Measurements from ENCODE around the gene TOP1.

TOP1 gene

DNA sequence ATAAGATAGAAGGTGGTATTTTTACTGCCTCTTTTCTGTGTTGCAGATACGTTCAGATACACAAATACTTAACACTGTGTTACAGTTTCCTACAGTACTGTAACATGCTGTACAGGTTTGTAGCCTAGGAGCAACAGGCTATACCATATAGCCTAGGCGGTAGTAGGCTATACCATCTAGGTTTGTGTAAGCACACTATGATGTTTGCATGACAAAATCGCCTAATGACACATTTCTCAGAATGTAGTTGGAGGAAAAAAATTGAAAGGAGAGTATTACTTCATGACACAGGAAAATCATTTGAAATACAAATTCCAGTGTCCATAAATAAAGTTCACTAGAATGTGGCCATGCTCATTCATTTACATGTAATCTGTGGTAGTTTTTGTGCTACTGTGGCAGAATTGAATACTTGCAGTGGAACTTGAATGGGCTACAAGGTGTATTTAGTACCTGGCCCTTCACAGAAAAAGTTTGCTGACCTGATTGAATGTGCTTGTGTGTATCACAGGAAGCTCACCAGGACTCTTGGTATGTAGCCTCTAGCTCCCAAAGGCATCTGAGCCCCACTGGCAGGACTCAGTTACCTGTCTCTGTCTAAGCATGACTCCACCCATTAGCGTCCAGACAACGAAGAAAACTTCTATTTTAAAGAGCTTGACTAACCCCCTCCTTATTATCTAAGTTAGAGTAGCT lies 18.8 kb downstream of the TOP1 start:
- DNase-seq, result no peak
- H3K9me3 ChIP-seq (ENCODE audit: insufficient read depth, low read depth, low read length), result no peaks in the 10 kb centered on the region
- no peak overlapping the region for H3K27ac ChIP-seq (ENCODE audit: low read depth, low read length)
- H3K36me3 ChIP-seq (ENCODE audit: control insufficient read depth in 1 of 2, insufficient read depth in 2 of 2, low read length in 2 of 2), result peaks cover 0 to 4% of the 10 kb centered on the region in 2 experiments
- H2BK5ac ChIP-seq (ENCODE audit: low read depth, low read length, poor library complexity), result no peak overlapping the region
- H2BK120ac ChIP-seq (ENCODE audit: insufficient read depth, low read length, poor library complexity), result no peak overlapping the region
- H4K8ac ChIP-seq (ENCODE audit: low read depth, low read length), result no peak overlapping the region
- H3K18ac ChIP-seq (ENCODE audit: low read length), result no peak overlapping the region
- no peak overlapping the region for H3K14ac ChIP-seq (ENCODE audit: low read length)
- no peak overlapping the region for H3K23ac ChIP-seq (ENCODE audit: low read length)
- H3K4me3 ChIP-seq (ENCODE audit: low read depth, low read length), result no peak overlapping the region
- H2BK12ac ChIP-seq (ENCODE audit: low read length), result no peak overlapping the region
- H4K12ac ChIP-seq (ENCODE audit: low read depth, low read length), result no peak overlapping the region
- H3K79me1 ChIP-seq (ENCODE audit: low read length), result no peaks in the 10 kb centered on the region
- H2AK5ac ChIP-seq (ENCODE audit: low read length), result no peak overlapping the region
- H3K27me3 ChIP-seq (ENCODE audit: insufficient read depth, low read length), result no peaks in the 10 kb centered on the region
- no CpG with 5 or more reads among the region's 5 CpGs for WGBS (ENCODE audit: extremely low coverage, insufficient coverage, insufficient read length)
- peaks cover 11% of the 10 kb centered on the region for H3K79me2 ChIP-seq (ENCODE audit: control insufficient read depth, insufficient read depth, low read length, poor library complexity)
- H3K9ac ChIP-seq (ENCODE audit: low read length), result no peak overlapping the region
- no peak overlapping the region for H2AFZ ChIP-seq (ENCODE audit: insufficient read depth, low read length, poor library complexity)
- H3K4ac ChIP-seq (ENCODE audit: low read depth, low read length), result no peak overlapping the region
- H3K4me1 ChIP-seq (ENCODE audit: control insufficient read depth in 1 of 2, insufficient read depth in 2 of 2, low read length in 2 of 2), result peaks cover 8 to 10% of the 10 kb centered on the region in 2 experiments
- no peak overlapping the region for H4K91ac ChIP-seq (ENCODE audit: low read depth, low read length)
- no peak overlapping the region for H3K4me2 ChIP-seq (ENCODE audit: low read length)

DNA sequence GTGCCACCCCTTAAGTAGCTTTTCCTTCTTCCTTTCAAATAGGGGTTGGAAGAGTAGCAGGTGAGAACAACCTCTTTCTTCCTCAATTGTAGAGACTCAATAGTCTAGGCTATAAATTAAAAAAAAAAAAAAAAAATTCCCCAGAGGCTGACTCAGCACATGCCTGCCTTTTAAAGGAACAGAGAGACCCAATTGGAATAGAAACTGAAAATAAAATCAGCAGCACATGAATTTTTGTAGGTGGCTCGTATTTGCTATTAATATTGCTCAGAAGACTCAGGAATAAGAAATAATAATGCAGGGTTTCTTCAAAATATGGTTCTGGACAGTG lies 19.3 kb downstream of the TOP1 start:
- no peaks in the 10 kb centered on the region for H3K27me3 ChIP-seq (ENCODE audit: insufficient read depth, low read length)
- no peak overlapping the region for H3K14ac ChIP-seq (ENCODE audit: low read length)
- no peak overlapping the region for H3K4me2 ChIP-seq (ENCODE audit: low read length)
- no peak overlapping the region for H2BK5ac ChIP-seq (ENCODE audit: low read depth, low read length, poor library complexity)
- no peak overlapping the region for H3K9ac ChIP-seq (ENCODE audit: low read length)
- no peak overlapping the region for H4K8ac ChIP-seq (ENCODE audit: low read depth, low read length)
- H3K9me3 ChIP-seq (ENCODE audit: insufficient read depth, low read depth, low read length), result no peaks in the 10 kb centered on the region
- H2BK120ac ChIP-seq (ENCODE audit: insufficient read depth, low read length, poor library complexity), result no peak overlapping the region
- H2AFZ ChIP-seq (ENCODE audit: insufficient read depth, low read length, poor library complexity), result no peak overlapping the region
- no CpG with 5 or more reads among the region's 1 CpG for WGBS (ENCODE audit: extremely low coverage, insufficient coverage, insufficient read length)
- H3K4me3 ChIP-seq (ENCODE audit: low read depth, low read length), result no peak overlapping the region
- H3K79me1 ChIP-seq (ENCODE audit: low read length), result no peaks in the 10 kb centered on the region
- no peak overlapping the region for H2AK5ac ChIP-seq (ENCODE audit: low read length)
- H3K18ac ChIP-seq (ENCODE audit: low read length), result no peak overlapping the region
- H3K79me2 ChIP-seq (ENCODE audit: control insufficient read depth, insufficient read depth, low read length, poor library complexity), result peaks cover 11% of the 10 kb centered on the region
- no peak overlapping the region for H2BK12ac ChIP-seq (ENCODE audit: low read length)
- no peak overlapping the region for H3K4ac ChIP-seq (ENCODE audit: low read depth, low read length)
- H3K27ac ChIP-seq (ENCODE audit: low read depth, low read length), result no peak overlapping the region
- no peak overlapping the region for H4K91ac ChIP-seq (ENCODE audit: low read depth, low read length)
- no peak overlapping the region for H4K12ac ChIP-seq (ENCODE audit: low read depth, low read length)
- peaks cover 8 to 10% of the 10 kb centered on the region in 2 experiments for H3K4me1 ChIP-seq (ENCODE audit: control insufficient read depth in 1 of 2, insufficient read depth in 2 of 2, low read length in 2 of 2)
- DNase-seq, result peak in 1 of 2 donors; percentile 32
- H3K23ac ChIP-seq (ENCODE audit: low read length), result no peak overlapping the region
- peaks cover 0 to 4% of the 10 kb centered on the region in 2 experiments for H3K36me3 ChIP-seq (ENCODE audit: control insufficient read depth in 1 of 2, insufficient read depth in 2 of 2, low read length in 2 of 2)

DNA sequence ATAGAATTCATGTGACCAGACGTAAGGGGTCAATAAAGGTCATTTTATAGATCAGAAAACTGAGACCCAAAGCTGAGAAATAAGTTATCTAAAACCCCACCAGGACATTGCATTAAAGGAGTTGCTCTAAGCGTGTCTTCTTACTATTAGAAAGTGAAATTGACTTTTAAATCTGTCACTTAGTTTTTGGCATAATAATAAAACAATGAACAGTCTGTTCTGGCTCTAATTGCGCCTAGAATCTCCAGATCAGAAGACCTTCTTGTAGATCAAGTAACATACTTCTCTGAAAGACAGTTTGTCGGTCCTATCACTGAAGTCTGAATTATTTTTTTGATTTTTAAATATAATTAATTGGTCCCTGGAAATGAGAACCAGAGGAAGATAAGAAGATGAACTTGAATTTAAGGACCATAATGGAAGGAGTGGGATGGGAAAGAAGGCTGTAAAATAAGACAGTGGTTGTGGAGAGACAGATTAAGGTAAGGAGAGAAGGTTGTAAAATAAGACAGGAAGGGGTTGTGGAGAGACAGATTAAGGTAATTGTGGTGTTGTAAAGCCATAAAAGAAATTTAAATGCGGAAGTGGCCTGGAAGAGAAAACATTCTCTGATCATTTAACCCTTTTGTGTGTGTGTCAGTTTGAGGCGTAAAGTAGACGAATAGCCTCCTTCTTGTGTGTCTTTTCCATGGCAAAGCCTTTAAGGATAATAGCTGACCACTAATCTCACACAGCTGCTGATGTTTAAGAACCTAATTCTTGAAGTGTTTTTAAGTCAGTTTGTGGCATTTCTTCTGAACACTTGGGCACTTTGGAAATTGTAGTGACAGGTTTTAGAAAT lies 20.1 kb downstream of the TOP1 start:
- peaks cover 10 to 11% of the 10 kb centered on the region in 2 experiments for H3K4me1 ChIP-seq (ENCODE audit: control insufficient read depth in 1 of 2, insufficient read depth in 2 of 2, low read length in 2 of 2)
- peaks cover 0 to 2% of the 10 kb centered on the region in 2 experiments for H3K36me3 ChIP-seq (ENCODE audit: control insufficient read depth in 1 of 2, insufficient read depth in 2 of 2, low read length in 2 of 2)
- no peak for DNase-seq
- H3K23ac ChIP-seq (ENCODE audit: low read length), result no peak overlapping the region
- no peak overlapping the region for H3K18ac ChIP-seq (ENCODE audit: low read length)
- no peaks in the 10 kb centered on the region for H3K27me3 ChIP-seq (ENCODE audit: insufficient read depth, low read length)
- peaks cover 8% of the 10 kb centered on the region for H3K79me2 ChIP-seq (ENCODE audit: control insufficient read depth, insufficient read depth, low read length, poor library complexity)
- H3K9ac ChIP-seq (ENCODE audit: low read length), result no peak overlapping the region
- H2AK5ac ChIP-seq (ENCODE audit: low read length), result no peak overlapping the region
- H4K12ac ChIP-seq (ENCODE audit: low read depth, low read length), result no peak overlapping the region
- H2BK5ac ChIP-seq (ENCODE audit: low read depth, low read length, poor library complexity), result no peak overlapping the region
- no peak overlapping the region for H2AFZ ChIP-seq (ENCODE audit: insufficient read depth, low read length, poor library complexity)
- H3K9me3 ChIP-seq (ENCODE audit: insufficient read depth, low read depth, low read length), result no peaks in the 10 kb centered on the region
- no peak overlapping the region for H3K4ac ChIP-seq (ENCODE audit: low read depth, low read length)
- H3K4me3 ChIP-seq (ENCODE audit: low read depth, low read length), result no peak overlapping the region
- WGBS (ENCODE audit: extremely low coverage, insufficient coverage, insufficient read length), result no CpG with 5 or more reads among the region's 7 CpGs
- no peak overlapping the region for H3K27ac ChIP-seq (ENCODE audit: low read depth, low read length)
- H2BK120ac ChIP-seq (ENCODE audit: insufficient read depth, low read length, poor library complexity), result no peak overlapping the region
- no peaks in the 10 kb centered on the region for H3K79me1 ChIP-seq (ENCODE audit: low read length)
- H3K14ac ChIP-seq (ENCODE audit: low read length), result no peak overlapping the region
- no peak overlapping the region for H4K91ac ChIP-seq (ENCODE audit: low read depth, low read length)
- H4K8ac ChIP-seq (ENCODE audit: low read depth, low read length), result no peak overlapping the region
- H2BK12ac ChIP-seq (ENCODE audit: low read length), result no peak overlapping the region
- no peak overlapping the region for H3K4me2 ChIP-seq (ENCODE audit: low read length)

DNA sequence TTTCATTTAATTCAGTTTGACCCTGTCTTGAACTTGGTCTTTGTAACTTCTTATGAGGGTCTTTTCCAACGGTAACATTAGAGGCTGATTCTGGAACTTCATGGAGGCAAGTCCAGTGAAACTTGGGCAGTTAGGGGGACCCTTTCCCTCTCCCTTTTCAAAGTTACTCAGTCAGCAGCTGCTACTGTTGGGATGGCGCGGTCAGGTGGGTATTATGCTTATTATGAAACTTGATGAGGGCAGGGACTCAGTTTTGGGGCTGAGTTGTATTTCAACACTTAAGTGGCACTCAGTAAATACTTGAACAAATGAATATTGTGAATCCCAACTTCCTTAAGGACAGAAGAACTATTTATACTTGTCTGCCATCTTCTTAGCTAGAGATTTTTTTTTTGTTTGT lies 20.8 kb downstream of the TOP1 start:
- Histone ChIP-seq H2BK5ac (ENCODE audit: low read depth, low read length, poor library complexity) (no peak overlapping the region), H3K18ac (ENCODE audit: low read length) (no peak overlapping the region), H3K9ac (ENCODE audit: low read length) (no peak overlapping the region), H2BK120ac (ENCODE audit: insufficient read depth, low read length, poor library complexity) (peak overlapping the region; percentile 51), H3K79me1 (ENCODE audit: low read length) (no peaks in the 10 kb centered on the region), H3K23ac (ENCODE audit: low read length) (no peak overlapping the region), H2AFZ (ENCODE audit: insufficient read depth, low read length, poor library complexity) (no peak overlapping the region), H4K12ac (ENCODE audit: low read depth, low read length) (no peak overlapping the region), H3K4me2 (ENCODE audit: low read length) (no peak overlapping the region), H3K36me3 (ENCODE audit: control insufficient read depth in 1 of 2, insufficient read depth in 2 of 2, low read length in 2 of 2) (peaks cover 0 to 1% of the 10 kb centered on the region in 2 experiments), H3K27me3 (ENCODE audit: insufficient read depth, low read length) (no peaks in the 10 kb centered on the region), H4K8ac (ENCODE audit: low read depth, low read length) (no peak overlapping the region), H3K4me3 (ENCODE audit: low read depth, low read length) (no peak overlapping the region), H3K9me3 (ENCODE audit: insufficient read depth, low read depth, low read length) (no peaks in the 10 kb centered on the region), H3K79me2 (ENCODE audit: control insufficient read depth, insufficient read depth, low read length, poor library complexity) (peaks cover 4% of the 10 kb centered on the region), H3K4ac (ENCODE audit: low read depth, low read length) (peak overlapping the region; percentile 86), H3K27ac (ENCODE audit: low read depth, low read length) (no peak overlapping the region), H2AK5ac (ENCODE audit: low read length) (no peak overlapping the region), H2BK12ac (ENCODE audit: low read length) (no peak overlapping the region), H4K91ac (ENCODE audit: low read depth, low read length) (no peak overlapping the region), H3K4me1 (ENCODE audit: control insufficient read depth in 1 of 2, insufficient read depth in 2 of 2, low read length in 2 of 2) (peaks cover 10 to 15% of the 10 kb centered on the region in 2 experiments), H3K14ac (ENCODE audit: low read length) (no peak overlapping the region)
- no CpG with 5 or more reads among the region's 3 CpGs for WGBS (ENCODE audit: extremely low coverage, insufficient coverage, insufficient read length)
- DNase-seq, result no peak
